Breast epithelium (tissue), 4 donors: ENCODE results near the gene PLOD1. TPM values are rescaled to one million over a fixed set of nuclear protein-coding genes. Genes with fewer than 3 reads are reported as not detected.

Experiments used
- DNase-seq, 2 donors: peaks; one replicate each; pipeline ENCODE4 v3.0.0-alpha.2; 2019; ENCODE audit warnings: low spot score in 2 of 2
- H3K27ac ChIP-seq, 2 donors: fragments of 200-600 bp; sonication (generic) in 1 of 2; one replicate each; pipeline ENCODE4 v1.5.1; 2016 to 2019; ENCODE audit warnings: mild to moderate bottlenecking in 1 of 2
- H3K27me3 ChIP-seq, 2 donors: fragments of 200-600 bp; sonication (generic) in 1 of 2; one replicate each; pipeline versions ENCODE4 v1.5.1 to v1.6.0; 2017 to 2019; ENCODE audit warnings: control low read depth in 1 of 2, mild to moderate bottlenecking in 1 of 2
- H3K36me3 ChIP-seq: fragments of 200-600 bp; one replicate; pipeline ENCODE4 v1.5.1; 2019
- H3K4me1 ChIP-seq, 2 donors: fragments of 200-600 bp; sonication (generic); one replicate each; pipeline ENCODE4 v1.5.1; 2016 to 2019; ENCODE audit warnings: control low read depth in 1 of 2
- H3K4me3 ChIP-seq, 3 donors: fragments of 200-600 bp; sonication (generic); 1 replicate in 2 of 3; 2 replicates in 1 of 3; pipeline ENCODE4 v1.5.1; 2016 to 2019; ENCODE audit warnings: mild to moderate bottlenecking in 3 of 3, moderate library complexity in 2 of 3
- H3K9me3 ChIP-seq, 2 donors: fragments of 200-600 bp; sonication (generic) in 1 of 2; one replicate each; pipeline ENCODE4 v1.5.1; 2016 to 2019; ENCODE audit warnings: control low read depth in 1 of 2
- CTCF ChIP-seq, 3 donors: fragments of 450-650 bp; IDR thresholded peaks; one replicate each; pipeline ENCODE4 v1.5.1; 2016 to 2017; ENCODE audit warnings: antibody characterized with exemption in 3 of 3, mild to moderate bottlenecking in 3 of 3, moderate library complexity in 3 of 3
- POLR2A ChIP-seq: fragments of 450-650 bp; IDR thresholded peaks from one replicate; pipeline ENCODE4 v1.6.1; 2016; ENCODE audit warnings: antibody characterized with exemption, mild to moderate bottlenecking, moderate library complexity
- POLR2AphosphoS5 ChIP-seq, 3 donors: sonication (generic); formaldehyde crosslinking; IDR thresholded peaks; one replicate each; pipeline ENCODE4 v1.6.1; 2017; ENCODE audit warnings: antibody characterized with exemption in 3 of 3
- intact Hi-C: fragments of 100-400 bp; cut with DNase I; formaldehyde crosslinking; loops from one replicate; pipeline ENCODE4 v1.15.1; 2023; ENCODE audit warnings: low total_unique reads
- total RNA-seq, 3 donors: library from RNA; depleted of rRNA; stranded (reverse); fragments of >200 nt; gene quantifications; one replicate each; pipeline ENCODE4 v1.1.0, GENCODE V29; 2016

The PLOD1 gene
- total RNA-seq, 3 donors from 2014 or later = 45.9 to 86.1 (median 57.5) TPM

- Histone ChIP-seq H3K9me3 (no peaks in the 10 kb centered on the region), H3K4me3 (no peak overlapping the region), H3K36me3 (peaks cover 8% of the 10 kb centered on the region), H3K27ac (no peak overlapping the region), H3K4me1 (no peaks in the 10 kb centered on the region), H3K27me3 (no peaks in the 10 kb centered on the region)
- intact Hi-C loops = no loop called here
- TF ChIP-seq POLR2AphosphoS5 (IDR thresholded peaks at IDR 0.05) (no peak), POLR2A (no peak), CTCF (IDR thresholded peaks at IDR 0.05) (no peak)
- DNase-seq = no peak
Measured at GRCh38 chr1:11963622-11964021, 29.1 kb downstream of the PLOD1 start.

GRCh38 chr1:11964656-11965055, 30.1 kb downstream of the PLOD1 start:
- TF ChIP-seq POLR2AphosphoS5 (IDR thresholded peaks at IDR 0.05) (no peak), POLR2A (no peak), CTCF (IDR thresholded peaks at IDR 0.05) (no peak)
- intact Hi-C loops = no loop called here

GRCh38 chr1:11967028-11967547, 32.6 kb downstream of the PLOD1 start:
- no peak overlapping the region for H3K27ac ChIP-seq
- no peaks in the 10 kb centered on the region for H3K4me1 ChIP-seq
- no peaks in the 10 kb centered on the region for H3K27me3 ChIP-seq
- peaks cover 8% of the 10 kb centered on the region for H3K36me3 ChIP-seq
- H3K4me3 ChIP-seq = no peak overlapping the region
- no peaks in the 10 kb centered on the region for H3K9me3 ChIP-seq
- TF ChIP-seq POLR2A (no peak), CTCF (IDR thresholded peaks at IDR 0.05) (peak; percentile 8 to 67 (median 40))
- intact Hi-C loops = no loop called here
- DNase-seq = no peak

More at GRCh38 chr1:11964656-11965055, 30.1 kb downstream of the PLOD1 start:
- Histone ChIP-seq H3K27me3 (no peaks in the 10 kb centered on the region), H3K4me1 (no peaks in the 10 kb centered on the region), H3K9me3 (no peaks in the 10 kb centered on the region), H3K4me3 (no peak overlapping the region), H3K36me3 (peaks cover 8% of the 10 kb centered on the region), H3K27ac (no peak overlapping the region)
- no peak for DNase-seq

GRCh38 chr1:11970441-11971185, 36.1 kb downstream of the PLOD1 start:
- H3K4me3 ChIP-seq = no peak overlapping the region
- no peaks in the 10 kb centered on the region for H3K9me3 ChIP-seq
- H3K4me1 ChIP-seq = no peaks in the 10 kb centered on the region
- intact Hi-C loops = no loop called here
- H3K27me3 ChIP-seq = no peaks in the 10 kb centered on the region
- H3K27ac ChIP-seq = no peak overlapping the region
- peaks cover under 1% of the 10 kb centered on the region for H3K36me3 ChIP-seq
- no peak for DNase-seq
- no peak for TF ChIP-seq POLR2A
- TF ChIP-seq CTCF (IDR thresholded peaks at IDR 0.05) = no peak
- no peak for TF ChIP-seq POLR2AphosphoS5 (IDR thresholded peaks at IDR 0.05)

- Histone ChIP-seq H3K4me3 (no peak overlapping the region), H3K4me1 (peaks cover 2 to 10% of the 10 kb centered on the region in 2 donors), H3K9me3 (no peaks in the 10 kb centered on the region), H3K36me3 (no peaks in the 10 kb centered on the region), H3K27me3 (no peaks in the 10 kb centered on the region), H3K27ac (no peak overlapping the region)
- no peak for DNase-seq
- intact Hi-C loops = no loop called here
- TF ChIP-seq POLR2A = no peak
- no peak for TF ChIP-seq CTCF (IDR thresholded peaks at IDR 0.05)
- no peak for TF ChIP-seq POLR2AphosphoS5 (IDR thresholded peaks at IDR 0.05)
Measured at GRCh38 chr1:11977625-11978024, 43.1 kb downstream of the PLOD1 start.
